Measurements from ENCODE around the gene FGF9.

FGF9 gene

DNA sequence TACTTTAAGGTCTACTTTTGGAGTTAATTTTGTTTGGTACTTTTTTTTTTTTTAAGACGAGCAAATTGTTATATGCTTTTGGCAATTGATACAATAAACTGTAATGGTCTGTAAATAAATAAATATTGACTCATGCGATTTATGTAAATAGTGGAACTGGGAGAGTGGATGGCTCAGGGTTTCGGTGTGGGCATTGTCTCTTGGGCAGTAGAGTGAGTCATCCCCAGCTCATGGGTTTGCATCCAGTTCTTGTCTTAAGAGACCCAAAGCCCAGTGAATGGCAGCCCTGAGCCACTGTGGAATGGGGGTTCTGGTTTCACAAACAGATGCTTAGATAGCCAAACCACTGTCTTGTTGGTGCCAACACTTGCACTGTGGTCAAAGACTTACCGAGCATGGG, 33.0 kb downstream of the FGF9 start:
- ATAC-seq = no peak
- TF ChIP-seq SNAI2 (CRISPR knock-in tag; IDR thresholded peaks at IDR 0.05) (no peak), ZNF70 (CRISPR knock-in tag; IDR thresholded peaks at IDR 0.05) (no peak), TSHZ2 (CRISPR knock-in tag; IDR thresholded peaks at IDR 0.05) (no peak), GLIS3 (CRISPR knock-in tag; IDR thresholded peaks at IDR 0.05) (no peak), BACH2 (CRISPR knock-in tag; IDR thresholded peaks at IDR 0.05; ENCODE audit: borderline replicate concordance) (no peak)

- no peak for ATAC-seq
Observed at GRCh38 chr13:21707586-21707985, 36.7 kb downstream of the FGF9 start.

DNA sequence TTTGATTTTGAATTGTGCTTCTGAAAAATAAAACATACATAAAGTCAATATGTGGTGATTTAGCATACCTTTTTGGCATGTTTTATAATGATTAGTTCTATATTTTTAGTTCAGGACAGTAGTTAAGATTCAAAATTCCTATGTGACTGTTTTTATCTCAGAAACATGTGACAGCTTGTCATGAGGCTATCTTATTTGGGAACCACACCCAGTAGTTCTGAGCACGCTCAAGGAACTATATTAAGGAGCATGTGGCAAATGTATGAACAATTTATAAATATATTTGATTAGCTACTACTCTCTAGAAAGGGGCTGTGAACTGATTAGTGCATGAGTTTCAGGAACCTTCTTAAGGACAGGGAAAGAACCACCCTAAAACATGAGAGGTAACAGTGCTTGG, 38.8 kb downstream of the FGF9 start:
- no peak for ATAC-seq
- TF ChIP-seq ZNF565 (CRISPR knock-in tag; conservative IDR thresholded peaks at IDR 0.05; ENCODE audit: low read depth) (no peak), GLIS3 (CRISPR knock-in tag; IDR thresholded peaks at IDR 0.05) (no peak), ZFP30 (CRISPR knock-in tag; IDR thresholded peaks at IDR 0.05) (no peak), RARB (CRISPR knock-in tag; IDR thresholded peaks at IDR 0.05) (no peak), TCF4 (CRISPR knock-in tag; IDR thresholded peaks at IDR 0.05; ENCODE audit: borderline replicate concordance) (no peak), ARNTL (CRISPR knock-in tag; IDR thresholded peaks at IDR 0.05; ENCODE audit: borderline replicate concordance, low read depth) (no peak)
- TF ChIP-seq, protein P1, sequence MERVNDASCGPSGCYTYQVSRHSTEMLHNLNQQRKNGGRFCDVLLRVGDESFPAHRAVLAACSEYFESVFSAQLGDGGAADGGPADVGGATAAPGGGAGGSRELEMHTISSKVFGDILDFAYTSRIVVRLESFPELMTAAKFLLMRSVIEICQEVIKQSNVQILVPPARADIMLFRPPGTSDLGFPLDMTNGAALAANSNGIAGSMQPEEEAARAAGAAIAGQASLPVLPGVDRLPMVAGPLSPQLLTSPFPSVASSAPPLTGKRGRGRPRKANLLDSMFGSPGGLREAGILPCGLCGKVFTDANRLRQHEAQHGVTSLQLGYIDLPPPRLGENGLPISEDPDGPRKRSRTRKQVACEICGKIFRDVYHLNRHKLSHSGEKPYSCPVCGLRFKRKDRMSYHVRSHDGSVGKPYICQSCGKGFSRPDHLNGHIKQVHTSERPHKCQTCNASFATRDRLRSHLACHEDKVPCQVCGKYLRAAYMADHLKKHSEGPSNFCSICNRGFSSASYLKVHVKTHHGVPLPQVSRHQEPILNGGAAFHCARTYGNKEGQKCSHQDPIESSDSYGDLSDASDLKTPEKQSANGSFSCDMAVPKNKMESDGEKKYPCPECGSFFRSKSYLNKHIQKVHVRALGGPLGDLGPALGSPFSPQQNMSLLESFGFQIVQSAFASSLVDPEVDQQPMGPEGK (CRISPR knock-in tag; IDR thresholded peaks at IDR 0.05; ENCODE audit: borderline replicate concordance) = no peak
- TF ChIP-seq, protein P2, sequence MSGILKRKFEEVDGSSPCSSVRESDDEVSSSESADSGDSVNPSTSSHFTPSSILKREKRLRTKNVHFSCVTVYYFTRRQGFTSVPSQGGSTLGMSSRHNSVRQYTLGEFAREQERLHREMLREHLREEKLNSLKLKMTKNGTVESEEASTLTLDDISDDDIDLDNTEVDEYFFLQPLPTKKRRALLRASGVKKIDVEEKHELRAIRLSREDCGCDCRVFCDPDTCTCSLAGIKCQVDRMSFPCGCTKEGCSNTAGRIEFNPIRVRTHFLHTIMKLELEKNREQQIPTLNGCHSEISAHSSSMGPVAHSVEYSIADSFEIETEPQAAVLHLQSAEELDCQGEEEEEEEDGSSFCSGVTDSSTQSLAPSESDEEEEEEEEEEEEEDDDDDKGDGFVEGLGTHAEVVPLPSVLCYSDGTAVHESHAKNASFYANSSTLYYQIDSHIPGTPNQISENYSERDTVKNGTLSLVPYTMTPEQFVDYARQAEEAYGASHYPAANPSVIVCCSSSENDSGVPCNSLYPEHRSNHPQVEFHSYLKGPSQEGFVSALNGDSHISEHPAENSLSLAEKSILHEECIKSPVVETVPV (CRISPR knock-in tag; IDR thresholded peaks at IDR 0.05) = no peak

More at GRCh38 chr13:21707586-21707985, 36.7 kb downstream of the FGF9 start:
- TF ChIP-seq, protein P2 (CRISPR knock-in tag; IDR thresholded peaks at IDR 0.05) = no peak
- TF ChIP-seq TSHZ2 (CRISPR knock-in tag; IDR thresholded peaks at IDR 0.05) (no peak), ZC3H10 (CRISPR knock-in tag; IDR thresholded peaks at IDR 0.05) (no peak), CREB5 (CRISPR knock-in tag; IDR thresholded peaks at IDR 0.05; ENCODE audit: low read depth) (no peak), POU6F1 (CRISPR knock-in tag; IDR thresholded peaks at IDR 0.05; ENCODE audit: borderline replicate concordance, low read depth) (no peak)
